ENCODE measurements around the gene OVOL1.
"Not testable (repeated sequence)": the region's sequence is repeated elsewhere in the genome, so short reads cannot be mapped to it uniquely, and the experiment has no call there.

The OVOL1 gene

DNA sequence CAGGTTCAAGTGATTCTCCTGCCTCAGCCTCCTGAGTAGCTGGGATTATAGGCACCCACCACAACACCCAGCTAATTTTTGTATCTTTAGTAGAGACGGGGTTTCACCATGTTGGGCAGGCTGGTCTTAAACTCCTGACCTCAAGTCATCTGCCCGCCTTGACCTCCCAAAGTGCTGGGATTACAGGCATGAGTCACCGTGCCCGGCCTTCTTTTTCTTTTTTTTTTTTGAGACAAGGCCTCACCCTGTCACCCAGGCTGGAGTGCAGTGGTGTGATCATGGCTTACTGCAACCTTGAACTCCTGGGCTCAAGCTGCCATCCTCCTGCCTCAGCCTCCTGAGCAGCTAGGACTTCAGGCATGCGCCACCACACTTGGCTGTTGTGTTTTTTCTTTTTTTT lies 19.1 kb upstream of the OVOL1 start:
- H3K4me3 ChIP-seq (ENCODE audit: control insufficient read depth in 1 of 7, extremely low read depth in 1 of 7, insufficient read depth in 4 of 7, low read depth in 2 of 7, low read length in 6 of 7); POLR2A ChIA-PET; H3K36me3 ChIP-seq (ENCODE audit: control insufficient read depth in 4 of 4, insufficient read depth in 4 of 4, low read length in 3 of 4); H3K27me3 ChIP-seq (replicated peaks in 2 of 5; ENCODE audit: control insufficient read depth in 4 of 5, insufficient read depth in 5 of 5, low read length in 4 of 5); H3K27ac ChIP-seq (ENCODE audit: insufficient read depth in 1 of 2, low read depth in 1 of 2, low read length in 2 of 2, poor library complexity in 1 of 2, severe bottlenecking in 2 of 2); H3K9me3 ChIP-seq (ENCODE audit: control extremely low read depth in 1 of 5, control insufficient read depth in 4 of 5, insufficient read depth in 2 of 5, low read depth in 1 of 5, low read length in 4 of 5); H3K4me1 ChIP-seq (ENCODE audit: control extremely low read depth in 1 of 4, control insufficient read depth in 4 of 4, insufficient read depth in 4 of 4, low read length in 3 of 4); DNase-seq: not testable (repeated sequence)
- WGBS (ENCODE audit: insufficient coverage) = 100% methylated on average over 1 of the region's 5 CpGs
- CTCF ChIA-PET = interaction anchor here (0.5 to 2.3 kb wide), 4 partner anchors 11 to 75 kb away, joined by 3 to 11 read pairs (median 3); partner anchors contain the start of gene KAT5

DNA sequence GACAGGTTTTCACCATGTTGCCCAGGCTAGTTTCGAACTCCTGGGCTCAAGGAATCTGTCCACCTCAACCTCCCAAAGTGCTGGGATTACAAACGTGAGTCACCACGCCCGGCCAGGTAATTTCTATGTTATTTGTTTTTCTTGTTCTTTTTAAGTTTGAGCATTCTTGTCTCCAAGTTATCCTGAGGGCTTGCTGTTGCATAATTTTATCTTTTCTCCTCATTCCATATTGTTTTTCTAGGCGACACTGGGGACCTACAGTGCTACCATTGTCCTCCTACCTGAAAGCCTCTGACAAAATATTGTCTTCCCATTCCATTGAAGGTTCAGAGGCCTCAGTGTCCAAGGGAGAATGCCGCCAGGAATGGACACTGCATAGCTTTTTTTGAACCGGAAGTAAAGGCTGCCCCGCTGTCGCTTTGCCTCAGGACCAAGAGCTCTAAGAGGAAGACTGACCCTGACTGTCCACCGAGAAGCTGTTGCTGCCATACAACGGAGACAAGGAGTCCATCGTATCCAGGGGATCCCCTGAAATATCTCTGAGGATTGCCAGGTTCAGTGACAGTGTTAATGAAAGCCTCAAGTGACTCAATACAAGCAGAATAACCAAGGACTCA lies 15.8 kb upstream of the OVOL1 start:
- CTCF ChIA-PET = interaction anchor here (0.6 to 3.2 kb wide), 17 partner anchors 8 to 274 kb away, joined by 3 to 26 read pairs (median 4); no protein-coding TSS in a partner anchor
- peaks cover 0 to 7% (median 5%) of the 10 kb centered on the region in 4 experiments for H3K4me1 ChIP-seq (ENCODE audit: control extremely low read depth in 1 of 4, control insufficient read depth in 4 of 4, insufficient read depth in 4 of 4, low read length in 3 of 4)
- H3K4me3 ChIP-seq (ENCODE audit: control insufficient read depth in 1 of 7, extremely low read depth in 1 of 7, insufficient read depth in 4 of 7, low read depth in 2 of 7, low read length in 6 of 7) = no peak overlapping the region
- 99% methylated on average over 9 of the region's 12 CpGs for WGBS (ENCODE audit: insufficient coverage)
- H3K27me3 ChIP-seq (replicated peaks in 2 of 5; ENCODE audit: control insufficient read depth in 4 of 5, insufficient read depth in 5 of 5, low read length in 4 of 5) = no peaks in the 10 kb centered on the region
- DNase-seq = no peak
- POLR2A ChIA-PET = no interaction called here
- no peaks in the 10 kb centered on the region for H3K9me3 ChIP-seq (ENCODE audit: control extremely low read depth in 1 of 5, control insufficient read depth in 4 of 5, insufficient read depth in 2 of 5, low read depth in 1 of 5, low read length in 4 of 5)
- no peak overlapping the region for H3K27ac ChIP-seq (ENCODE audit: insufficient read depth in 1 of 2, low read depth in 1 of 2, low read length in 2 of 2, poor library complexity in 1 of 2, severe bottlenecking in 2 of 2)
- H3K36me3 ChIP-seq (ENCODE audit: control insufficient read depth in 4 of 4, insufficient read depth in 4 of 4, low read length in 3 of 4) = peaks cover 0 to 13% (median 0%) of the 10 kb centered on the region in 4 experiments

DNA sequence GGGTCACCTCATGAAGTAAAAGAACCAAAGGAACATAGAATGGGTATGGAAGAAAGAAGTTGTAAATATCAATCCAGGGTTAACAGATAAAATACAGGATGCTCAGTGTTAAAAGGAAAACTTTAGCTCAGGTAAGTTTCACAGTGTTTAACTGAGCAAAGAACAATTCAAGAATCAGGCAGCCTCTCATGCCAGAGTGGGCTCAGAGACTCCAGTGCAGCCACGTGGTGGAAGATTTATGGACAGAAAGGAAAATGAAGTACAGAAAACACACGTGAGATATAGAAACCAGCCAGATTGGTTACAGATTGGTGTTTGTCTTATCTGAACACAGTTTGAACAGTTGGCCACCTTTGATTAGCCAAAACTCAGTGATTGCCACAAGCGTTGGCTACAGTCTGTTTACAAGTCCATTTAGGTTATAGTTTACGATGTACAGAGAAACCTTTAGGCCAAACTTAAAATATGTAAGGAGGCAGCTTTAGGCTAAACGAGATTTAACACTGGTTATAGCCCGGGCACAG lies 15.2 kb upstream of the OVOL1 start:
- Histone ChIP-seq H3K27me3 (replicated peaks in 2 of 5; ENCODE audit: control insufficient read depth in 4 of 5, insufficient read depth in 5 of 5, low read length in 4 of 5) (no peaks in the 10 kb centered on the region), H3K27ac (ENCODE audit: insufficient read depth in 1 of 2, low read depth in 1 of 2, low read length in 2 of 2, poor library complexity in 1 of 2, severe bottlenecking in 2 of 2) (no peak overlapping the region), H3K9me3 (ENCODE audit: control extremely low read depth in 1 of 5, control insufficient read depth in 4 of 5, insufficient read depth in 2 of 5, low read depth in 1 of 5, low read length in 4 of 5) (no peaks in the 10 kb centered on the region), H3K4me3 (ENCODE audit: control insufficient read depth in 1 of 7, extremely low read depth in 1 of 7, insufficient read depth in 4 of 7, low read depth in 2 of 7, low read length in 6 of 7) (no peak overlapping the region), H3K36me3 (ENCODE audit: control insufficient read depth in 4 of 4, insufficient read depth in 4 of 4, low read length in 3 of 4) (peaks cover 0 to 19% (median 2%) of the 10 kb centered on the region in 4 experiments), H3K4me1 (ENCODE audit: control extremely low read depth in 1 of 4, control insufficient read depth in 4 of 4, insufficient read depth in 4 of 4, low read length in 3 of 4) (peaks cover 0 to 10% (median 6%) of the 10 kb centered on the region in 4 experiments)
- WGBS (ENCODE audit: insufficient coverage) = 64% methylated on average over 6 of the region's 6 CpGs
- POLR2A ChIA-PET = no interaction called here
- peak in 1 of 3 donors; percentile 8 for DNase-seq
- CTCF ChIA-PET = interaction anchor here (1.0 to 3.2 kb wide), 6 partner anchors 8 to 146 kb away, joined by 3 to 26 read pairs (median 5); no protein-coding TSS in a partner anchor

DNA sequence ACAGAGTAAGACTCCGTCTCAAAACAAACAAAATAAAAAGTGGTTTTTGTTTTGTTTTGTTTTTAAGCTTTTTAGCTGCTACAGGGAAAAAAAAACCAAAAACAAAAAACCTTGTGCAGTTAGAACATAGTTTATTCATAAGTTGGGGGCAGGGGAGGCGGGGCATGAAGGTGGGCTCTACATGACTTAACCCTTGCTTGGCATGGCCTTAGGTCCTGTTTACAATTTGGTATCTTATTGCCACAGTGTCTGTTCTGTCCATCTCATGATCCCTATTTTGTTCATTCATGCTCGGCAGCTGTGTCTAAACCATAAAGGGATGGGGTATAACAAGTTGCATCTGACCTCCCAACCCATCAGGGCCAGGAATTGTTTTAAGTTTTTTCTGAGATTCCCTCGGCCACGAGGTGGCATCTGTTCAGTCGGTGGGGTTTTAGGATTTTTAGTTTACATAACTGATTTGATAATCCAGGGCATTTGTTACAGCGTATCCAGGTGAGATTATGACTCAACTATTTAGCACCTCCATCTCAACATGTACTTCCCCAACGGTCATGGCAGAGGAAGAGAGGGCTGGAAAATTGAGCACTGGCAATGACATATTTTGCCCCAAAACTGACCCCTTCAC lies 13.0 kb upstream of the OVOL1 start:
- Histone ChIP-seq H3K27ac (ENCODE audit: insufficient read depth in 1 of 2, low read depth in 1 of 2, low read length in 2 of 2, poor library complexity in 1 of 2, severe bottlenecking in 2 of 2) (no peak overlapping the region), H3K9me3 (ENCODE audit: control extremely low read depth in 1 of 5, control insufficient read depth in 4 of 5, insufficient read depth in 2 of 5, low read depth in 1 of 5, low read length in 4 of 5) (no peaks in the 10 kb centered on the region), H3K27me3 (replicated peaks in 2 of 5; ENCODE audit: control insufficient read depth in 4 of 5, insufficient read depth in 5 of 5, low read length in 4 of 5) (no peaks in the 10 kb centered on the region), H3K4me1 (ENCODE audit: control extremely low read depth in 1 of 4, control insufficient read depth in 4 of 4, insufficient read depth in 4 of 4, low read length in 3 of 4) (peaks cover 0 to 17% (median 6%) of the 10 kb centered on the region in 4 experiments), H3K36me3 (ENCODE audit: control insufficient read depth in 4 of 4, insufficient read depth in 4 of 4, low read length in 3 of 4) (peaks cover 0 to 41% (median 13%) of the 10 kb centered on the region in 4 experiments), H3K4me3 (ENCODE audit: control insufficient read depth in 1 of 7, extremely low read depth in 1 of 7, insufficient read depth in 4 of 7, low read depth in 2 of 7, low read length in 6 of 7) (no peak overlapping the region)
- 86% methylated on average over 6 of the region's 8 CpGs for WGBS (ENCODE audit: insufficient coverage)
- POLR2A ChIA-PET = no interaction called here
- DNase-seq = peak in 1 of 3 donors; percentile 16
- CTCF ChIA-PET = interaction anchor here (0.8 to 9.0 kb wide), 3 partner anchors 8 to 62 kb away, joined by 3 to 81 read pairs (median 4); no protein-coding TSS in a partner anchor

GRCh38 chr11:65774525-65775306 lies 12.1 kb upstream of the OVOL1 start:
- POLR2A ChIA-PET = no interaction called here
- Histone ChIP-seq H3K27ac (ENCODE audit: insufficient read depth in 1 of 2, low read depth in 1 of 2, low read length in 2 of 2, poor library complexity in 1 of 2, severe bottlenecking in 2 of 2) (no peak overlapping the region), H3K27me3 (replicated peaks in 2 of 5; ENCODE audit: control insufficient read depth in 4 of 5, insufficient read depth in 5 of 5, low read length in 4 of 5) (no peaks in the 10 kb centered on the region), H3K4me3 (ENCODE audit: control insufficient read depth in 1 of 7, extremely low read depth in 1 of 7, insufficient read depth in 4 of 7, low read depth in 2 of 7, low read length in 6 of 7) (no peak overlapping the region), H3K4me1 (ENCODE audit: control extremely low read depth in 1 of 4, control insufficient read depth in 4 of 4, insufficient read depth in 4 of 4, low read length in 3 of 4) (peaks cover 4 to 25% (median 9%) of the 10 kb centered on the region in 4 experiments), H3K9me3 (ENCODE audit: control extremely low read depth in 1 of 5, control insufficient read depth in 4 of 5, insufficient read depth in 2 of 5, low read depth in 1 of 5, low read length in 4 of 5) (no peaks in the 10 kb centered on the region), H3K36me3 (ENCODE audit: control insufficient read depth in 4 of 4, insufficient read depth in 4 of 4, low read length in 3 of 4) (peaks cover 0 to 46% (median 13%) of the 10 kb centered on the region in 4 experiments)
- WGBS (ENCODE audit: insufficient coverage) = 100% methylated on average over 4 of the region's 9 CpGs
- CTCF ChIA-PET = interaction anchor here (1.2 to 10.9 kb wide), 8 partner anchors 10 to 63 kb away, joined by 3 to 137 read pairs (median 6); partner anchors contain the start of gene KAT5
- DNase-seq = no peak

GRCh38 chr11:65776196-65776595 lies 10.7 kb upstream of the OVOL1 start:
- Histone ChIP-seq H3K4me1 (ENCODE audit: control extremely low read depth in 1 of 4, control insufficient read depth in 4 of 4, insufficient read depth in 4 of 4, low read length in 3 of 4) (peaks cover 0 to 31% (median 14%) of the 10 kb centered on the region in 4 experiments), H3K27ac (ENCODE audit: insufficient read depth in 1 of 2, low read depth in 1 of 2, low read length in 2 of 2, poor library complexity in 1 of 2, severe bottlenecking in 2 of 2) (no peak overlapping the region), H3K36me3 (ENCODE audit: control insufficient read depth in 4 of 4, insufficient read depth in 4 of 4, low read length in 3 of 4) (peaks cover 0 to 46% (median 13%) of the 10 kb centered on the region in 4 experiments), H3K4me3 (ENCODE audit: control insufficient read depth in 1 of 7, extremely low read depth in 1 of 7, insufficient read depth in 4 of 7, low read depth in 2 of 7, low read length in 6 of 7) (no peak overlapping the region), H3K27me3 (replicated peaks in 2 of 5; ENCODE audit: control insufficient read depth in 4 of 5, insufficient read depth in 5 of 5, low read length in 4 of 5) (no peaks in the 10 kb centered on the region), H3K9me3 (ENCODE audit: control extremely low read depth in 1 of 5, control insufficient read depth in 4 of 5, insufficient read depth in 2 of 5, low read depth in 1 of 5, low read length in 4 of 5) (no peaks in the 10 kb centered on the region)
- DNase-seq = peak in 1 of 3 donors; percentile 19
- CTCF ChIA-PET = interaction anchor here (0.7 to 10.9 kb wide), 8 partner anchors 15 to 154 kb away, joined by 3 to 137 read pairs (median 6); partner anchors contain the start of gene KAT5
- 93% methylated on average over 6 of the region's 8 CpGs for WGBS (ENCODE audit: insufficient coverage)
- POLR2A ChIA-PET = no interaction called here
